HepG2 (cell line): Measurements from ENCODE around the gene DDAH1.
"Not testable (repeated sequence)": the region's sequence is repeated elsewhere in the genome, so short reads cannot be mapped to it uniquely, and the experiment has no call there.

Source experiments
- GFI1 ChIP-seq: sonication (generic); formaldehyde crosslinking; IDR thresholded peaks from 2 replicates; pipeline ENCODE4 v1.5.0; 2020; ENCODE audit warnings: missing genetic modification reagents, mild to moderate bottlenecking, borderline replicate concordance
- IKZF5 ChIP-seq: IDR thresholded peaks from 2 replicates; pipeline ENCODE4 v1.6.1; 2018; ENCODE audit warnings: missing genetic modification reagents, mild to moderate bottlenecking, missing compliant biosample characterization
- KAT7 ChIP-seq: IDR thresholded peaks from 2 replicates; pipeline ENCODE4 v1.6.1; 2018; ENCODE audit warnings: borderline replicate concordance, missing compliant biosample characterization
- NCOA1 ChIP-seq: sonication (generic); formaldehyde crosslinking; IDR thresholded peaks from 2 replicates; pipeline ENCODE4 v1.9.0; 2021; ENCODE audit warnings: missing genetic modification reagents
- PHF20 ChIP-seq: sonication (generic); formaldehyde crosslinking; IDR thresholded peaks from 2 replicates; pipeline ENCODE4 v1.5.0; 2020; ENCODE audit warnings: mild to moderate bottlenecking, missing genetic modification reagents
- POLR2AphosphoS5 ChIP-seq: IDR thresholded peaks from 2 replicates; pipeline ENCODE4 v1.6.1; 2012; ENCODE audit warnings: low read depth, low read length
- RFX5 ChIP-seq: IDR thresholded peaks from 2 replicates; pipeline ENCODE4 v1.6.1; 2011; ENCODE audit warnings: low read depth, low read length, improper control_type of control experiment

- TF ChIP-seq NCOA1 (CRISPR knock-in tag); IKZF5 (CRISPR knock-in tag); KAT7 (CRISPR knock-in tag); POLR2AphosphoS5; PHF20 (CRISPR knock-in tag); GFI1 (CRISPR knock-in tag); RFX5: not testable (repeated sequence)
These were observed 117.7 kb downstream of the DDAH1 start for GRCh38 chr1:85347275-85347674.
